ENCODE results near the gene ARRB2. TPM values are rescaled to one million over a fixed set of nuclear protein-coding genes. Genes with fewer than 3 reads are reported as not detected.
"Not testable (repeated sequence)": the region's sequence is repeated elsewhere in the genome, so short reads cannot be mapped to it uniquely, and the experiment has no call there.

The ARRB2 gene
- total RNA-seq, 2 donors from 2014 or later = 12.5 to 30.1 TPM

GRCh38 chr17:4712526-4712925 lies 2.1 kb downstream of the ARRB2 start:
- TF ChIP-seq POLR2AphosphoS5 (IDR thresholded peaks at IDR 0.05) = no peak
- TF ChIP-seq CTCF (IDR thresholded peaks at IDR 0.05) = no peak
- no peak for TF ChIP-seq POLR2A (IDR thresholded peaks at IDR 0.05)
- intact Hi-C loops (cut with DNase I) = no loop called here
- Histone ChIP-seq H3K4me1 (replicated peaks) (peaks cover 5% of the 10 kb centered on the region), H3K9me3 (no peaks in the 10 kb centered on the region), H3K4me3 (no peak overlapping the region), H3K36me3 (no peaks in the 10 kb centered on the region), H3K27me3 (replicated peaks; ENCODE audit: insufficient read depth) (no peaks in the 10 kb centered on the region), H3K27ac (no peak overlapping the region)
- 87% methylated on average over 3 of the region's 3 CpGs for WGBS
- no peak for DNase-seq (ENCODE audit: low spot score)

- intact Hi-C loops (cut with DNase I); H3K4me3 ChIP-seq; DNase-seq (ENCODE audit: low spot score); H3K36me3 ChIP-seq; H3K27ac ChIP-seq; H3K4me1 ChIP-seq (replicated peaks); H3K9me3 ChIP-seq; H3K27me3 ChIP-seq (replicated peaks; ENCODE audit: insufficient read depth): not testable (repeated sequence)
- WGBS = 80% methylated on average over 10 of the region's 15 CpGs
Measured at GRCh38 chr17:4714340-4715062, 4.1 kb downstream of the ARRB2 start.

- H3K4me3 ChIP-seq = no peak overlapping the region
- no peaks in the 10 kb centered on the region for H3K36me3 ChIP-seq
- H3K9me3 ChIP-seq = no peaks in the 10 kb centered on the region
- H3K4me1 ChIP-seq (replicated peaks) = peaks cover 5% of the 10 kb centered on the region
- TF ChIP-seq POLR2AphosphoS5 (IDR thresholded peaks at IDR 0.05) (no peak), CTCF (IDR thresholded peaks at IDR 0.05) (no peak), POLR2A (IDR thresholded peaks at IDR 0.05) (no peak)
- WGBS = 59% methylated on average over 11 of the region's 11 CpGs
- H3K27ac ChIP-seq = no peak overlapping the region
- no peaks in the 10 kb centered on the region for H3K27me3 ChIP-seq (replicated peaks; ENCODE audit: insufficient read depth)
- no peak for DNase-seq (ENCODE audit: low spot score)
- intact Hi-C loops (cut with DNase I) = no loop called here
Measured at GRCh38 chr17:4715063-4715744, 4.8 kb downstream of the ARRB2 start.

- H3K27ac ChIP-seq = no peak overlapping the region
- no peaks in the 10 kb centered on the region for H3K9me3 ChIP-seq
- H3K4me1 ChIP-seq (replicated peaks) = peaks cover 2% of the 10 kb centered on the region
- TF ChIP-seq POLR2AphosphoS5 (IDR thresholded peaks at IDR 0.05) = no peak
- TF ChIP-seq POLR2A (IDR thresholded peaks at IDR 0.05) = no peak
- no peak for TF ChIP-seq CTCF (IDR thresholded peaks at IDR 0.05)
- DNase-seq (ENCODE audit: low spot score) = no peak
- H3K36me3 ChIP-seq = no peaks in the 10 kb centered on the region
- H3K4me3 ChIP-seq = no peak overlapping the region
- intact Hi-C loops (cut with DNase I) = no loop called here
- WGBS = 98% methylated on average over 10 of the region's 10 CpGs
- no peaks in the 10 kb centered on the region for H3K27me3 ChIP-seq (replicated peaks; ENCODE audit: insufficient read depth)
Measured at GRCh38 chr17:4716081-4716480, 5.6 kb downstream of the ARRB2 start.

GRCh38 chr17:4717791-4718190 lies 7.4 kb downstream of the ARRB2 start:
- Histone ChIP-seq H3K4me1 (replicated peaks) (no peaks in the 10 kb centered on the region), H3K9me3 (no peaks in the 10 kb centered on the region), H3K36me3 (no peaks in the 10 kb centered on the region), H3K27me3 (replicated peaks; ENCODE audit: insufficient read depth) (no peaks in the 10 kb centered on the region), H3K4me3 (no peak overlapping the region), H3K27ac (no peak overlapping the region)
- WGBS = 91% methylated on average over 17 of the region's 17 CpGs
- no peak for TF ChIP-seq POLR2AphosphoS5 (IDR thresholded peaks at IDR 0.05)
- no peak for TF ChIP-seq POLR2A (IDR thresholded peaks at IDR 0.05)
- TF ChIP-seq CTCF (IDR thresholded peaks at IDR 0.05) = no peak
- intact Hi-C loops (cut with DNase I) = no loop called here
- no peak for DNase-seq (ENCODE audit: low spot score)
